Liver (tissue), 9 donors: ENCODE results near the gene MICU1. TPM values are rescaled to one million over a fixed set of nuclear protein-coding genes. Genes with fewer than 3 reads are reported as not detected.

Experiments
- DNase-seq: peaks from one replicate; pipeline ENCODE4 v3.0.0-alpha.2; 2017; ENCODE audit warnings: low spot score
- H3K27ac ChIP-seq, 2 donors: one replicate each; pipeline ENCODE4 v1.7.0; 2013; ENCODE audit warnings: inconsistent platforms in 2 of 2, low read length in 2 of 2, control low read depth in 1 of 2, low read depth in 1 of 2, mild to moderate bottlenecking in 1 of 2
- H3K27me3 ChIP-seq, 4 donors: one replicate each; pipeline versions ENCODE4 v1.6.1 to v1.7.0; 2013; ENCODE audit warnings: low read length in 3 of 4, inconsistent platforms in 1 of 4, mild to moderate bottlenecking in 1 of 4, moderate library complexity in 1 of 4; ENCODE audit not compliant: control insufficient read depth in 4 of 4, insufficient read depth in 4 of 4
- H3K36me3 ChIP-seq, 4 donors: one replicate each; pipeline versions ENCODE4 v1.6.1 to v1.7.0; 2013; ENCODE audit warnings: low read length in 3 of 4, mild to moderate bottlenecking in 3 of 4, low read depth in 1 of 4, moderate library complexity in 1 of 4; ENCODE audit not compliant: control insufficient read depth in 4 of 4, insufficient read depth in 3 of 4
- H3K4me1 ChIP-seq, 4 donors: one replicate each; pipeline versions ENCODE4 v1.6.1 to v1.7.0; 2013; ENCODE audit warnings: low read length in 3 of 4, mild to moderate bottlenecking in 3 of 4, moderate library complexity in 1 of 4; ENCODE audit not compliant: control insufficient read depth in 4 of 4, insufficient read depth in 4 of 4
- H3K4me3 ChIP-seq, 3 donors: one replicate each; pipeline versions ENCODE4 v1.6.1 to v1.7.0; 2013; ENCODE audit warnings: low read length in 3 of 3, control low read depth in 1 of 3, low read depth in 1 of 3, mild to moderate bottlenecking in 1 of 3
- H3K9ac ChIP-seq, 2 donors: one replicate each; pipeline ENCODE4 v1.7.0; 2013; ENCODE audit warnings: low read length in 2 of 2, mild to moderate bottlenecking in 2 of 2, moderate library complexity in 2 of 2, control low read depth in 1 of 2, low read depth in 1 of 2
- H3K9me3 ChIP-seq, 4 donors: one replicate each; pipeline versions ENCODE4 v1.6.1 to v1.7.0; 2013; ENCODE audit warnings: low read length in 3 of 4; ENCODE audit not compliant: control insufficient read depth in 4 of 4
- CTCF ChIP-seq: fragments of 150-350 bp; IDR thresholded peaks from 2 replicates; pipeline ENCODE4 v1.5.1; 2017; ENCODE audit warnings: improper control_type of control experiment, low read depth, low read length; ENCODE audit not compliant: missing input control
- EGR1 ChIP-seq, 2 donors: IDR thresholded peaks; 2 replicates each; pipeline ENCODE4 v1.6.1; 2016 to 2018; ENCODE audit warnings: antibody characterized with exemption in 2 of 2, low read depth in 2 of 2
- FOXA1 ChIP-seq: IDR thresholded peaks from 2 replicates; pipeline ENCODE4 v1.6.1; 2016; ENCODE audit warnings: antibody characterized with exemption
- FOXA2 ChIP-seq: IDR thresholded peaks from 2 replicates; pipeline ENCODE4 v1.6.1; 2016; ENCODE audit warnings: antibody characterized with exemption
- GABPA ChIP-seq, 2 donors: IDR thresholded peaks in 1 of 2; conservative IDR thresholded peaks in 1 of 2; 2 replicates each; pipeline ENCODE4 v1.6.1; 2016; ENCODE audit warnings: antibody characterized with exemption in 2 of 2, mild to moderate bottlenecking in 1 of 2, moderate library complexity in 1 of 2
- HNF4G ChIP-seq: IDR thresholded peaks from 2 replicates; pipeline ENCODE4 v1.6.1; 2016; ENCODE audit warnings: antibody characterized with exemption
- JUND ChIP-seq, 2 donors: IDR thresholded peaks; 2 replicates each; pipeline ENCODE4 v1.6.1; 2016; ENCODE audit warnings: antibody characterized with exemption in 2 of 2
- RAD21 ChIP-seq, 2 donors: IDR thresholded peaks; 2 replicates each; pipeline ENCODE4 v1.6.1; 2016; ENCODE audit warnings: antibody characterized with exemption in 2 of 2, mild to moderate bottlenecking in 2 of 2
- RXRA ChIP-seq, 2 donors: IDR thresholded peaks; 2 replicates each; pipeline ENCODE4 v1.6.1; 2017 to 2018; ENCODE audit warnings: antibody characterized with exemption in 2 of 2, mild to moderate bottlenecking in 1 of 2
- SP1 ChIP-seq: IDR thresholded peaks from 2 replicates; pipeline ENCODE4 v1.6.1; 2018; ENCODE audit warnings: antibody characterized with exemption, mild to moderate bottlenecking
- TAF1 ChIP-seq: conservative IDR thresholded peaks from 2 replicates; pipeline ENCODE4 v1.6.1; 2016; ENCODE audit warnings: antibody characterized with exemption, mild to moderate bottlenecking
- WGBS: extraction: QIAGEN DNeasy Blood & Tissue Kit; methylation state at CpG from one replicate; pipeline ENCODE4 v1.1.7; 2013; 5-methylcytosine and 5-hydroxymethylcytosine counted together
- polyA plus RNA-seq, 2 donors: library from polyadenylated mRNA; stranded (reverse) in 1 of 2; unstranded in 1 of 2; fragments of 200-250 nt in 1 of 2; fragments of >200 nt in 1 of 2; fragmentation: Nextera tagmentation in 1 of 2; extraction: Ambion mirVana in 1 of 2; gene quantifications; one replicate each; pipeline versions ENCODE4 v1.2.1 to v1.2.3, GENCODE V29; 2013 to 2015
- total RNA-seq, 2 donors: library from RNA; depleted of rRNA; stranded (reverse); fragments of >200 nt; gene quantifications; one replicate each; pipeline ENCODE4 v1.2.3, GENCODE V29; 2014
- TF ChIP-seq, protein P1 (sequence below): IDR thresholded peaks from 2 replicates; pipeline ENCODE4 v1.6.1; 2016; ENCODE audit warnings: antibody characterized with exemption
- TF ChIP-seq, protein P2 (sequence below): IDR thresholded peaks from 2 replicates; pipeline ENCODE4 v1.6.1; 2016; ENCODE audit warnings: antibody characterized with exemption
- TF ChIP-seq, protein P3 (sequence below): IDR thresholded peaks from 2 replicates; pipeline ENCODE4 v1.6.1; 2016; ENCODE audit warnings: antibody characterized with exemption, mild to moderate bottlenecking
- TF ChIP-seq, protein P4 (sequence below): IDR thresholded peaks from 2 replicates; pipeline ENCODE4 v1.6.1; 2016; ENCODE audit warnings: antibody characterized with exemption
- donor health status: healthy.
- donor health status: healthy.
- donor health status: healthy.
- donor health status: healthy.
- donor health status: healthy.

MICU1 gene
- total and polyA plus RNA-seq, 4 donors: 26.4 to 47.4 (median 32.1) TPM

GRCh38 chr10:72673280-72673679, 47.4 kb upstream of the MICU1 start:
- Histone ChIP-seq H3K4me3 (no peak overlapping the region), H3K27ac (no peak overlapping the region), H3K4me1 (no peaks in the 10 kb centered on the region), H3K27me3 (no peaks in the 10 kb centered on the region), H3K9ac (no peak overlapping the region), H3K36me3 (no peaks in the 10 kb centered on the region), H3K9me3 (no peaks in the 10 kb centered on the region)
- TF ChIP-seq FOXA2 (no peak), RAD21 (IDR thresholded peaks at IDR 0.05) (no peak)
- WGBS: 60% methylated on average over 1 of the region's 1 CpG
- no peak for DNase-seq

DNA sequence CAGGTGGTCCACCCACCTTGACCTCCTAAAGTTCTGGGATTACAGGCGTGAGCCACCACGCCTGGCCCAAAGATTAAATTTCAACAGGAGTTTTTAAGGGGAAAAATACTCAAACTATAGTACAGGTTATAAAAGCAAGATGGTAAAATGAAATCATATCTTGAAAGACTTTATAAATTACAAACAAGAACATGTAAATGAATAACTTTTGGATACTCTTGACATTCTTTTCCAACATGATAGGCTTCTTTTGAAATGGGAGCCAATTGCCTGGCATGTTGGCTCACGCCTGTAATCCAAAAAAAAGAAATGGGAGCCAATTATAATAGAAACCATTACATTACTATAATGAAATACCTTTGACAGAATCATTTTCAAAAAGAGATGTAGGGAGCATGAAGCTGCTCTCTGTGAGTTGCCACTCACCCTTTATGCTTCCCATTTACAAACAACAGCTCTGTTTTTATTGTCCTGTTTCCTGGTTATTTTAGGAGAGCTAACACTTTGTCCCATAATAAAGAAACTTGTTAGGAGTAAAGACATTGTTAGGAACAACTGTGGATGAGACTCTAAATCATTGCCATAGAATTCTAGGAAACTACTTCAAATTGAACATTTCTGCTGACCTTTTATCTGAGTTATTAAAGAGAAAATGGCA, 41.5 kb upstream of the MICU1 start:
- 87% methylated on average over 3 of the region's 3 CpGs for WGBS
- no peak overlapping the region for H3K9ac ChIP-seq
- no peaks in the 10 kb centered on the region for H3K9me3 ChIP-seq
- H3K27me3 ChIP-seq: no peaks in the 10 kb centered on the region
- H3K27ac ChIP-seq: no peak overlapping the region
- TF ChIP-seq EGR1 (IDR thresholded peaks at IDR 0.05; ENCODE audit: low read depth in 2 of 2) (no peak), FOXA2 (no peak), CTCF (no peak), RXRA (IDR thresholded peaks at IDR 0.05) (no peak), GABPA (IDR thresholded peaks at IDR 0.05 in 1 of 2, conservative IDR thresholded peaks at IDR 0.05 in 1 of 2) (no peak), JUND (IDR thresholded peaks at IDR 0.05) (no peak), FOXA1 (no peak), TAF1 (no peak), SP1 (no peak), HNF4G (no peak), RAD21 (IDR thresholded peaks at IDR 0.05) (no peak)
- TF ChIP-seq, protein P1, sequence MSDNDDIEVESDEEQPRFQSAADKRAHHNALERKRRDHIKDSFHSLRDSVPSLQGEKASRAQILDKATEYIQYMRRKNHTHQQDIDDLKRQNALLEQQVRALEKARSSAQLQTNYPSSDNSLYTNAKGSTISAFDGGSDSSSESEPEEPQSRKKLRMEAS: no peak
- TF ChIP-seq, protein P2, sequence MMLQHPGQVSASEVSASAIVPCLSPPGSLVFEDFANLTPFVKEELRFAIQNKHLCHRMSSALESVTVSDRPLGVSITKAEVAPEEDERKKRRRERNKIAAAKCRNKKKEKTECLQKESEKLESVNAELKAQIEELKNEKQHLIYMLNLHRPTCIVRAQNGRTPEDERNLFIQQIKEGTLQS: no peak
- TF ChIP-seq, protein P3, sequence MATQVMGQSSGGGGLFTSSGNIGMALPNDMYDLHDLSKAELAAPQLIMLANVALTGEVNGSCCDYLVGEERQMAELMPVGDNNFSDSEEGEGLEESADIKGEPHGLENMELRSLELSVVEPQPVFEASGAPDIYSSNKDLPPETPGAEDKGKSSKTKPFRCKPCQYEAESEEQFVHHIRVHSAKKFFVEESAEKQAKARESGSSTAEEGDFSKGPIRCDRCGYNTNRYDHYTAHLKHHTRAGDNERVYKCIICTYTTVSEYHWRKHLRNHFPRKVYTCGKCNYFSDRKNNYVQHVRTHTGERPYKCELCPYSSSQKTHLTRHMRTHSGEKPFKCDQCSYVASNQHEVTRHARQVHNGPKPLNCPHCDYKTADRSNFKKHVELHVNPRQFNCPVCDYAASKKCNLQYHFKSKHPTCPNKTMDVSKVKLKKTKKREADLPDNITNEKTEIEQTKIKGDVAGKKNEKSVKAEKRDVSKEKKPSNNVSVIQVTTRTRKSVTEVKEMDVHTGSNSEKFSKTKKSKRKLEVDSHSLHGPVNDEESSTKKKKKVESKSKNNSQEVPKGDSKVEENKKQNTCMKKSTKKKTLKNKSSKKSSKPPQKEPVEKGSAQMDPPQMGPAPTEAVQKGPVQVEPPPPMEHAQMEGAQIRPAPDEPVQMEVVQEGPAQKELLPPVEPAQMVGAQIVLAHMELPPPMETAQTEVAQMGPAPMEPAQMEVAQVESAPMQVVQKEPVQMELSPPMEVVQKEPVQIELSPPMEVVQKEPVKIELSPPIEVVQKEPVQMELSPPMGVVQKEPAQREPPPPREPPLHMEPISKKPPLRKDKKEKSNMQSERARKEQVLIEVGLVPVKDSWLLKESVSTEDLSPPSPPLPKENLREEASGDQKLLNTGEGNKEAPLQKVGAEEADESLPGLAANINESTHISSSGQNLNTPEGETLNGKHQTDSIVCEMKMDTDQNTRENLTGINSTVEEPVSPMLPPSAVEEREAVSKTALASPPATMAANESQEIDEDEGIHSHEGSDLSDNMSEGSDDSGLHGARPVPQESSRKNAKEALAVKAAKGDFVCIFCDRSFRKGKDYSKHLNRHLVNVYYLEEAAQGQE: no peak
- TF ChIP-seq, protein P4, sequence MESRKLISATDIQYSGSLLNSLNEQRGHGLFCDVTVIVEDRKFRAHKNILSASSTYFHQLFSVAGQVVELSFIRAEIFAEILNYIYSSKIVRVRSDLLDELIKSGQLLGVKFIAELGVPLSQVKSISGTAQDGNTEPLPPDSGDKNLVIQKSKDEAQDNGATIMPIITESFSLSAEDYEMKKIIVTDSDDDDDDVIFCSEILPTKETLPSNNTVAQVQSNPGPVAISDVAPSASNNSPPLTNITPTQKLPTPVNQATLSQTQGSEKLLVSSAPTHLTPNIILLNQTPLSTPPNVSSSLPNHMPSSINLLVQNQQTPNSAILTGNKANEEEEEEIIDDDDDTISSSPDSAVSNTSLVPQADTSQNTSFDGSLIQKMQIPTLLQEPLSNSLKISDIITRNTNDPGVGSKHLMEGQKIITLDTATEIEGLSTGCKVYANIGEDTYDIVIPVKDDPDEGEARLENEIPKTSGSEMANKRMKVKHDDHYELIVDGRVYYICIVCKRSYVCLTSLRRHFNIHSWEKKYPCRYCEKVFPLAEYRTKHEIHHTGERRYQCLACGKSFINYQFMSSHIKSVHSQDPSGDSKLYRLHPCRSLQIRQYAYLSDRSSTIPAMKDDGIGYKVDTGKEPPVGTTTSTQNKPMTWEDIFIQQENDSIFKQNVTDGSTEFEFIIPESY: no peak
- H3K4me3 ChIP-seq: no peak overlapping the region
- H3K4me1 ChIP-seq: no peaks in the 10 kb centered on the region
- no peak for DNase-seq
- H3K36me3 ChIP-seq: no peaks in the 10 kb centered on the region
